Caco-2 (cell line): Measurements from ENCODE around the gene AHCYL2. TPM values are rescaled to one million over a fixed set of nuclear protein-coding genes. Genes with fewer than 3 reads are reported as not detected.

Experiments
- BruUV-seq: library from RNA; stranded (reverse); fragments of 400-500 nt; replicated peaks from 2 replicates; lab custom pipeline; 2021; lab: Mats Ljungman, UMichigan
- CTCF ChIA-PET: fragments of 300-600 bp; sonication (Branson Sonifier 250); formaldehyde crosslinking; loops from one replicate; lab custom pipeline; 2022; ENCODE audit warnings: antibody characterized with exemption; lab: Charles Lee
- POLR2A ChIA-PET: fragments of 300-600 bp; sonication (Branson Sonifier 250); formaldehyde crosslinking; loops from one replicate; lab custom pipeline; 2022; ENCODE audit warnings: antibody characterized with exemption; lab: Charles Lee
- DNase-seq, 2 experiments: peaks; one replicate each; pipeline versions ENCODE4 v3.0.0 to v3.0.0-alpha.2; 2020 to 2022
- H3K27me3 ChIP-seq: replicated peaks from 2 replicates; pipeline ENCODE4 v1.6.0; 2011; ENCODE audit warnings: low read length; ENCODE audit not compliant: control insufficient read depth, insufficient read depth
- H3K36me3 ChIP-seq: 2 replicates; pipeline ENCODE4 v1.5.1; 2011; ENCODE audit warnings: low read length; ENCODE audit not compliant: control insufficient read depth, insufficient read depth
- H3K4me1 ChIP-seq: fragments of 250-450 bp; sonication (Bioruptor Pico); 2 replicates; pipeline ENCODE4 v1.5.1; 2020; ENCODE audit warnings: mild to moderate bottlenecking
- H3K4me3 ChIP-seq: 2 replicates; pipeline ENCODE4 v1.5.1; 2011; ENCODE audit warnings: low read depth, mild to moderate bottlenecking, control low read depth, low read length
- H3K9me3 ChIP-seq: fragments of 250-450 bp; sonication (Bioruptor Pico); 2 replicates; pipeline ENCODE4 v1.5.1; 2020; ENCODE audit warnings: mild to moderate bottlenecking, moderate library complexity
- H3K27ac Mint-ChIP-seq: one replicate; pipeline ENCODE4 v1.8.0; 2022; ENCODE audit warnings: mixed read lengths; ENCODE audit not compliant: unreplicated experiment
- H3K27me3 Mint-ChIP-seq: one replicate; pipeline ENCODE4 v1.8.0; 2022; ENCODE audit warnings: mixed read lengths; ENCODE audit not compliant: insufficient read depth, unreplicated experiment
- H3K36me3 Mint-ChIP-seq: one replicate; pipeline ENCODE4 v1.8.0; 2022; ENCODE audit warnings: mild to moderate bottlenecking, mixed read lengths; ENCODE audit not compliant: insufficient read depth, unreplicated experiment
- H3K4me1 Mint-ChIP-seq: one replicate; pipeline ENCODE4 v1.8.0; 2022; ENCODE audit warnings: low read depth, mixed read lengths; ENCODE audit not compliant: unreplicated experiment
- H3K4me3 Mint-ChIP-seq: one replicate; pipeline ENCODE4 v1.8.0; 2022; ENCODE audit warnings: mild to moderate bottlenecking, moderate library complexity, mixed read lengths; ENCODE audit not compliant: unreplicated experiment
- H3K9me3 Mint-ChIP-seq: one replicate; pipeline ENCODE4 v1.8.0; 2022; ENCODE audit warnings: mixed read lengths; ENCODE audit not compliant: unreplicated experiment
- intact Hi-C: fragments of 100-400 bp; cut with micrococcal nuclease; formaldehyde crosslinking; loops from one replicate; pipeline ENCODE4 v1.10.0; 2022; ENCODE audit not compliant: unreplicated experiment
- total RNA-seq: library from RNA; stranded (reverse); gene quantifications from 2 replicates; pipeline ENCODE4 v1.2.3, GENCODE V29; 2022
- TF ChIP-seq, protein P1 (sequence below), 2 experiments: fragments of 200-600 bp in 1 of 2; IDR thresholded peaks; 1 replicate in 1 of 2; 2 replicates in 1 of 2; pipeline versions ENCODE4 v1.5.1 to v1.8.0; 2011 to 2022; ENCODE audit warnings: antibody characterized with exemption in 1 of 2, control low read depth in 1 of 2, inconsistent platforms in 1 of 2, low read depth in 1 of 2, low read length in 1 of 2, mild to moderate bottlenecking in 1 of 2, moderate library complexity in 1 of 2; ENCODE audit not compliant: insufficient read depth in 1 of 2, severe bottlenecking in 1 of 2, unreplicated experiment in 1 of 2

AHCYL2 gene
- total RNA-seq, 1 experiment from 2014 or later, result 15.8 TPM

DNA sequence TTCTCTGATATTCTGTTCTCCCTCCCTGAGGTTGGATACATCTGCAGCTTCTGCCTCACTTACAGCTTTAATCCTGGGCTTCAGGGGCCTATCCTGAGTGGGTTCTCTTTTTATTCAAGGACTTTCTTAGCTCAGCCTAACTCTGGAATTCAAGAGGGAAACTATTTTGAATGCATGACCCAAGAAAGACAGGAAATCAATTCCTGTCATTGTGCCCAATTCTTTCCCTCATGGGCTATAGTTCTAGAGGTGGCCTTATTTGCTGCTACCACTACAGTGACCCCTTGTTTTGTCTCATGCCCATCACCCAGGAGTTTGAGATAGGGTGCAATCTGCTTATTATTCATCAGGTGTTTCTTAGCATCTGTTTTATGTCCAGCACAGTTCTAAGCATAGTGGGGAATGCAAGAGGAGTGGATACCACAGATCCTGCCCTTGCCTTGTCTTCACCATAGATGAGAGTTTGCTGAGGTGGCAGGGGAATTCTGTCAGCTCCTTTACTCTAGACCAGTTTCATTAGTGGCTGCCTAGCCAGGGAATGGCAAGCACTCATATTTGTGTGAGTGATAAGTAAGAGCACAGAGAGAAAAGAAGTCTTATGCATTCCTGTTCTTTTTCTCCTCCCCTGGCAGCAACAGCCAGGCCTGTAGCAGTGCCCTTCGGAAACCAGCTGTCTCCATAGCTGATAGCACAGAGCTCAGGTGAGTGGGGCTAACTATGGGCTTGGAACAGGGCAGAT is 228.8 kb downstream of the AHCYL2 start:
- no peaks in the 10 kb centered on the region for H3K9me3 Mint-ChIP-seq
- Histone ChIP-seq H3K27me3 (no peaks in the 10 kb centered on the region), H3K4me3 (no peak overlapping the region), H3K9me3 (no peaks in the 10 kb centered on the region), H3K4me1 (0 out of 2 replicates have a peak, but pooled peaks cover 6% of the 10 kb centered on the region), H3K36me3 (no peaks in the 10 kb centered on the region)
- intact Hi-C loops, result no loop called here
- no peaks in the 10 kb centered on the region for H3K4me1 Mint-ChIP-seq
- ChIA-PET POLR2A (no interaction called here), CTCF (no interaction called here)
- no peak for DNase-seq
- H3K27ac Mint-ChIP-seq, result no peak overlapping the region
- TF ChIP-seq, protein P1, sequence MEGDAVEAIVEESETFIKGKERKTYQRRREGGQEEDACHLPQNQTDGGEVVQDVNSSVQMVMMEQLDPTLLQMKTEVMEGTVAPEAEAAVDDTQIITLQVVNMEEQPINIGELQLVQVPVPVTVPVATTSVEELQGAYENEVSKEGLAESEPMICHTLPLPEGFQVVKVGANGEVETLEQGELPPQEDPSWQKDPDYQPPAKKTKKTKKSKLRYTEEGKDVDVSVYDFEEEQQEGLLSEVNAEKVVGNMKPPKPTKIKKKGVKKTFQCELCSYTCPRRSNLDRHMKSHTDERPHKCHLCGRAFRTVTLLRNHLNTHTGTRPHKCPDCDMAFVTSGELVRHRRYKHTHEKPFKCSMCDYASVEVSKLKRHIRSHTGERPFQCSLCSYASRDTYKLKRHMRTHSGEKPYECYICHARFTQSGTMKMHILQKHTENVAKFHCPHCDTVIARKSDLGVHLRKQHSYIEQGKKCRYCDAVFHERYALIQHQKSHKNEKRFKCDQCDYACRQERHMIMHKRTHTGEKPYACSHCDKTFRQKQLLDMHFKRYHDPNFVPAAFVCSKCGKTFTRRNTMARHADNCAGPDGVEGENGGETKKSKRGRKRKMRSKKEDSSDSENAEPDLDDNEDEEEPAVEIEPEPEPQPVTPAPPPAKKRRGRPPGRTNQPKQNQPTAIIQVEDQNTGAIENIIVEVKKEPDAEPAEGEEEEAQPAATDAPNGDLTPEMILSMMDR (IDR thresholded peaks at IDR 0.05; ENCODE audit: insufficient read depth in 1 of 2, low read depth in 1 of 2, low read length in 1 of 2, severe bottlenecking in 1 of 2, unreplicated experiment in 1 of 2), result no peak
- H3K36me3 Mint-ChIP-seq, result no peaks in the 10 kb centered on the region
- no peaks in the 10 kb centered on the region for H3K27me3 Mint-ChIP-seq
- no peak overlapping the region for H3K4me3 Mint-ChIP-seq
- no TSS peak for BruUV-seq

DNA sequence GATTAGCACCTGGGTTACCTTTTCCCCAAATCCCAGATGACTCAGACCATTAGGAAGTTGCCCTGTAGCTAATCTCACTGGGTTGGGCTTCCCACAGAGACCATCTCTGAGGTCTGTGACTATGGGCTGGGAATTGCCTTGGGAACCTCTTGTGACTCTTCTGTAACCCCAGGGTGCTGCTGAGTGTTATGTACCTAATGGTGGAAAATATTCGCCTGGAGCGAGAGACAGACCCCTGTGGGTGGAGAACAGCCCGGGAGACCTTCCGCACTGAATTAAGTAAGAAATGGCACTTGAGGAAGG is 229.4 kb downstream of the AHCYL2 start:
- TF ChIP-seq, protein P1 (IDR thresholded peaks at IDR 0.05; ENCODE audit: insufficient read depth in 1 of 2, low read depth in 1 of 2, low read length in 1 of 2, severe bottlenecking in 1 of 2, unreplicated experiment in 1 of 2), result no peak
- H3K9me3 ChIP-seq, result no peaks in the 10 kb centered on the region
- H3K4me3 ChIP-seq, result no peak overlapping the region
- no peaks in the 10 kb centered on the region for H3K4me1 Mint-ChIP-seq
- BruUV-seq, result no TSS peak
- no peak overlapping the region for H3K27ac Mint-ChIP-seq
- intact Hi-C loops, result no loop called here
- no peak for DNase-seq
- no peaks in the 10 kb centered on the region for H3K27me3 ChIP-seq
- POLR2A ChIA-PET, result no interaction called here
- no peaks in the 10 kb centered on the region for H3K36me3 Mint-ChIP-seq
- H3K4me3 Mint-ChIP-seq, result no peak overlapping the region
- H3K36me3 ChIP-seq, result no peaks in the 10 kb centered on the region
- H3K9me3 Mint-ChIP-seq, result no peaks in the 10 kb centered on the region
- CTCF ChIA-PET, result no interaction called here
- H3K4me1 ChIP-seq, result 0 out of 2 replicates have a peak, but pooled peaks cover 6% of the 10 kb centered on the region
- H3K27me3 Mint-ChIP-seq, result no peaks in the 10 kb centered on the region

DNA sequence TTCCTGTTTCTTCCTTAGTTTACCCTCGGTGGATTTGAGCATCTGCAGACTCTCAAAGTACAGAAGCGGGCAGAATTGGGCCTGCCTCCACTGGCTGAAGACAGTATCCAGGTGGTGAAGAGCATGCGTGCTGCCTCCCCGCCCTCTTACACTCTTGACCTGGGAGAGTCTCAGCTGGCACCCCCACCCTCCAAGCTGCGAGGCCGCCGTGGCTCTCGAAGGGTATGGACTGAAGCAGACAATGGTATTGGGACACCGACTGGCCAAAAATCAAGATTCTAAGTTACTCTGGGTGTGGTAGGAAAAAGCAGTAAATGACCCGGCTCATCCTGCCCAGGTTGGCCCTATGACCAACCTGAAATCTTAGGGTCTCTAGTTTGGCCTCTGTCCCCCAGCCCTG is 231.6 kb downstream of the AHCYL2 start:
- H3K27ac Mint-ChIP-seq, result no peak overlapping the region
- no TSS peak for BruUV-seq
- no peaks in the 10 kb centered on the region; the same call in 1 of the 2 replicates for H3K36me3 ChIP-seq
- H3K27me3 ChIP-seq, result no peaks in the 10 kb centered on the region
- H3K36me3 Mint-ChIP-seq, result no peaks in the 10 kb centered on the region
- no peaks in the 10 kb centered on the region for H3K27me3 Mint-ChIP-seq
- TF ChIP-seq, protein P1 (IDR thresholded peaks at IDR 0.05; ENCODE audit: insufficient read depth in 1 of 2, low read depth in 1 of 2, low read length in 1 of 2, severe bottlenecking in 1 of 2, unreplicated experiment in 1 of 2), result no peak
- POLR2A ChIA-PET, result no interaction called here
- no peak for DNase-seq
- 0 out of 2 replicates have a peak, but pooled peaks cover 6% of the 10 kb centered on the region for H3K4me1 ChIP-seq
- intact Hi-C loops, result no loop called here
- CTCF ChIA-PET, result no interaction called here
- no peaks in the 10 kb centered on the region for H3K9me3 ChIP-seq
- no peak overlapping the region for H3K4me3 ChIP-seq
- no peaks in the 10 kb centered on the region for H3K9me3 Mint-ChIP-seq
- no peak overlapping the region for H3K4me3 Mint-ChIP-seq
- H3K4me1 Mint-ChIP-seq, result no peaks in the 10 kb centered on the region
